Measurements from ENCODE around the gene SH2D3A.

- TF ChIP-seq CTCF (IDR thresholded peaks at IDR 0.05) (no peak), POLR2A (IDR thresholded peaks at IDR 0.05) (no peak)
These were observed 5.7 kb upstream of the SH2D3A start for GRCh38 chr19:6772866-6773322.
